Body of pancreas (tissue), 4 donors: ENCODE measurements around the gene BRME1. TPM values are rescaled to one million over a fixed set of nuclear protein-coding genes. Genes with fewer than 3 reads are reported as not detected.
A peak's percentile ranks its signal among the peaks of the same experiment; 100 is the strongest.
"Not testable (repeated sequence)": the region's sequence is repeated elsewhere in the genome, so short reads cannot be mapped to it uniquely, and the experiment has no call there.

Source experiments
- ATAC-seq: fragments of 150-250 bp; one replicate; pipeline ENCODE4 v1.9.1; 2016
- DNase-seq, 4 donors: peaks; one replicate each; pipeline ENCODE4 v3.0.0-alpha.2; 2019
- H3K27ac ChIP-seq, 4 donors: fragments of 200-600 bp; sonication (generic); 1 replicate in 3 of 4; 2 replicates in 1 of 4; pipeline versions ENCODE4 v1.5.1 to v1.6.1; 2016 to 2019; ENCODE audit warnings: mild to moderate bottlenecking in 1 of 4, mixed read lengths in 1 of 4, moderate library complexity in 1 of 4
- H3K27me3 ChIP-seq, 2 donors: fragments of 200-600 bp; sonication (generic); one replicate each; pipeline ENCODE4 v1.6.0; 2016; ENCODE audit warnings: mild to moderate bottlenecking in 1 of 2
- H3K36me3 ChIP-seq, 2 donors: fragments of 200-600 bp; sonication (generic); replicated peaks in 1 of 2; 2 replicates each; pipeline ENCODE4 v1.5.1; 2016; ENCODE audit warnings: low read depth in 2 of 2; ENCODE audit not compliant: insufficient read depth in 1 of 2
- H3K4me1 ChIP-seq: fragments of 200-600 bp; sonication (generic); one replicate; pipeline ENCODE4 v1.6.0; 2016
- H3K4me3 ChIP-seq, 2 donors: fragments of 200-600 bp; sonication (generic); 1 replicate in 1 of 2; 2 replicates in 1 of 2; pipeline ENCODE4 v1.5.1; 2016 to 2019
- H3K9me3 ChIP-seq, 3 donors: fragments of 200-600 bp; sonication (generic); 1 replicate in 2 of 3; 2 replicates in 1 of 3; pipeline ENCODE4 v1.5.1; 2016
- POLR2A ChIP-seq, 3 donors: fragments of 450-650 bp; IDR thresholded peaks; one replicate each; pipeline ENCODE4 v1.6.1; 2016; ENCODE audit warnings: antibody characterized with exemption in 3 of 3, mild to moderate bottlenecking in 2 of 3
- WGBS, 2 donors: methylation state at CpG; one replicate each; pipeline ENCODE4 v1.1.5; 2017; 5-methylcytosine and 5-hydroxymethylcytosine counted together
- intact Hi-C: fragments of 100-400 bp; cut with DNase I; formaldehyde crosslinking; loops from one replicate; pipeline ENCODE4 v1.15.1; 2023
- total RNA-seq, 2 donors: library from RNA; depleted of rRNA; stranded (reverse); fragments of >200 nt; gene quantifications; one replicate each; pipeline ENCODE4 v1.1.0, GENCODE V29; 2016
- TF ChIP-seq, protein P1 (sequence below), 7 experiments: fragments of 450-650 bp in 4 of 7; fragments of 200-600 bp in 3 of 7; sonication (generic) in 3 of 7; IDR thresholded peaks; one replicate each; pipeline ENCODE4 v1.5.1; 2016 to 2019; ENCODE audit warnings: antibody characterized with exemption in 7 of 7

Gene BRME1
- total RNA-seq, 2 donors from 2014 or later: 3.0 to 4.9 TPM

DNA sequence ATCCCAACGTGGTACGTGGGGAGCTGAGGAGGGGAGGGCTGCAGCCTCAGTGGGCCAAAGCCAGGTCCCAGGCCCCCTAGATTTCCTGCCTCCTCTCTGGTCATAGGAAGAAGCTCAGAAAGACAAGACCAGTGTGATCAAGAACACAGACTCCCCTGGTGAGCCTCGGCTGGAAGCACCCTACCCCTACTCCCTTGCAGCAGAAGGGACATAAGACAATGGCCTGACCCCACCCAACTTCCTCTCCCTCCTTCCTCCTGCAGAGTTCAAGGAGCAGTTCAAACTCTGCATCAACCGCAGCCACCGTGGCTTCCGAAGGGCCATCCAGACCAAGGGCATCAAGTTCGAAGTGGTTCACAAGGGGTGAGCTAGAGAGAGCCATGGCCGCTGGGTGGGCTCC lies 20.8 kb upstream of the BRME1 start:
- TF ChIP-seq, protein P1, sequence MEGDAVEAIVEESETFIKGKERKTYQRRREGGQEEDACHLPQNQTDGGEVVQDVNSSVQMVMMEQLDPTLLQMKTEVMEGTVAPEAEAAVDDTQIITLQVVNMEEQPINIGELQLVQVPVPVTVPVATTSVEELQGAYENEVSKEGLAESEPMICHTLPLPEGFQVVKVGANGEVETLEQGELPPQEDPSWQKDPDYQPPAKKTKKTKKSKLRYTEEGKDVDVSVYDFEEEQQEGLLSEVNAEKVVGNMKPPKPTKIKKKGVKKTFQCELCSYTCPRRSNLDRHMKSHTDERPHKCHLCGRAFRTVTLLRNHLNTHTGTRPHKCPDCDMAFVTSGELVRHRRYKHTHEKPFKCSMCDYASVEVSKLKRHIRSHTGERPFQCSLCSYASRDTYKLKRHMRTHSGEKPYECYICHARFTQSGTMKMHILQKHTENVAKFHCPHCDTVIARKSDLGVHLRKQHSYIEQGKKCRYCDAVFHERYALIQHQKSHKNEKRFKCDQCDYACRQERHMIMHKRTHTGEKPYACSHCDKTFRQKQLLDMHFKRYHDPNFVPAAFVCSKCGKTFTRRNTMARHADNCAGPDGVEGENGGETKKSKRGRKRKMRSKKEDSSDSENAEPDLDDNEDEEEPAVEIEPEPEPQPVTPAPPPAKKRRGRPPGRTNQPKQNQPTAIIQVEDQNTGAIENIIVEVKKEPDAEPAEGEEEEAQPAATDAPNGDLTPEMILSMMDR (IDR thresholded peaks at IDR 0.05): no peak
- TF ChIP-seq POLR2A (IDR thresholded peaks at IDR 0.05): no peak
- no peak for DNase-seq
- no peak for ATAC-seq
- Histone ChIP-seq H3K27ac (no peak overlapping the region), H3K9me3 (no peaks in the 10 kb centered on the region), H3K4me1 (no peaks in the 10 kb centered on the region), H3K4me3 (no peak overlapping the region), H3K36me3 (peaks cover 4 to 21% of the 10 kb centered on the region in 2 donors), H3K27me3 (no peaks in the 10 kb centered on the region)
- WGBS, 2 donors: 73 to 91% methylated on average over 4 to 5 of the region's 8 CpGs
- intact Hi-C loops: no loop called here

DNA sequence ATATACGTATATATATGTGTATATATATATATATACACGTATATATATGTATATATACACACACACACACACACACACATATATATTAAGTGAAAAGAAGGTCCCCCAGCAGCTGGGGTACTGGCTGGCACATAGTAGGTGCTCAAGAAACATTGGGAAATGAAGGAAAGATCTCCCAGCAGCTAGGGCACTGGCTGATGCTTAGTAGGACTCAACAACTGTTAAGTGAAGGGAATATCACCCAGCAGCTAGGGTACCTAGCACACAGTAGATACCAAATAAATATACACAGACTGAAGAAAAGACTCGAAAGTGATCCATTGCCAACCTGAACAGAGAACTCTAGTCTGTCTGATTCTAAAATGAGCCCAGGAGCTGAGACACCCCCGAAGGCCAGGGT lies 20.1 kb upstream of the BRME1 start:
- Histone ChIP-seq H3K27me3 (no peaks in the 10 kb centered on the region), H3K4me1 (no peaks in the 10 kb centered on the region), H3K27ac (no peak overlapping the region), H3K36me3 (peaks cover 11 to 23% of the 10 kb centered on the region in 2 donors), H3K9me3 (no peaks in the 10 kb centered on the region), H3K4me3 (no peak overlapping the region)
- no peak for ATAC-seq
- no peak for DNase-seq
- intact Hi-C loops: no loop called here
- no peak for TF ChIP-seq POLR2A (IDR thresholded peaks at IDR 0.05)
- TF ChIP-seq, protein P1 (IDR thresholded peaks at IDR 0.05): no peak
- 59 to 90% methylated on average over 3 to 4 of the region's 4 CpGs for WGBS, 2 donors

DNA sequence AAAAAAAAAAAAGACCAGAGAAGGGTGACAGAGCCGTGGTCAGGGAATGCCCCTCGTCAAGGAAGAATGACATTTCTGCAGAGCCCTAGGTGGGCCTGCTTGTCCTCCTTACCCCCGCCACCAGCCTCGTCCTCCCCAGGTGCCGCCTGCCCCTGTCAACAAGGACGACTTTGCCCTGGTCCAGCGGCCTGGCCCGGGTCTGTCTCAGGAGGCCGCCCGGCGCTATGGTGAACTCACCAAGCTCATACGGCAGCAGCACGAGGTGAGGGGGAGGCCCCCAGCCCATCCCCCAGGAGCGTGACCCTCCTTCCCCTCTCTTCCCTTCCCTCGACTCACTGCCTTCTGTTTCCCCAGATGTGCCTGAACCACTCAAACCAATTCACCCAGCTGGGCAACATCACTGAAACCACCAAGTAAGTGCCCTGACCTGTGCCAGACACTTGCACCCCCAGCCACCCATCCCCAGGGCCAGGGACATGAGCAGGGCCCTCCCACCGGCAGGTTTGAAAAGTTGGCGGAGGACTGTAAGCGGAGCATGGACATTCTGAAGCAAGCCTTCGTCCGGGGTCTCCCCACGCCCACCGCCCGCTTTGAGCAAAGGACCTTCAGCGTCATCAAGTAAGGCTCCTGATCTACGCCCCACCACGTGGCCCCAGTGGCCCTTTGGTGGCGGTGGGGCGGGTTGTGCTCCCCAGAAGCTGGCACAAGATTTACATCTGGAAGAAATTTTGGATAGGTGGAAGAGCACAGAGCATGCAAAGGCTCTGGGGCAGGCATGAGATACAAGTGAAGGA lies 17.5 kb upstream of the BRME1 start:
- 93 to 94% methylated on average over 15 to 27 of the region's 28 CpGs for WGBS, 2 donors
- H3K27ac ChIP-seq: no peak overlapping the region
- no peaks in the 10 kb centered on the region for H3K9me3 ChIP-seq
- TF ChIP-seq, protein P1 (IDR thresholded peaks at IDR 0.05): no peak
- TF ChIP-seq POLR2A (IDR thresholded peaks at IDR 0.05): no peak
- no peak for DNase-seq
- no peak for ATAC-seq
- no peak overlapping the region for H3K4me3 ChIP-seq
- H3K36me3 ChIP-seq: peaks cover 13 to 29% of the 10 kb centered on the region in 2 donors
- H3K4me1 ChIP-seq: no peaks in the 10 kb centered on the region
- intact Hi-C loops: no loop called here
- H3K27me3 ChIP-seq: no peaks in the 10 kb centered on the region

- H3K4me1 ChIP-seq, DNase-seq, H3K9me3 ChIP-seq, H3K27ac ChIP-seq, H3K4me3 ChIP-seq, intact Hi-C loops, ATAC-seq, H3K27me3 ChIP-seq: not testable (repeated sequence)
- H3K36me3 ChIP-seq: peaks cover 13 to 31% of the 10 kb centered on the region in 2 donors
- WGBS, 2 donors: 98 to 99% methylated on average over 6 of the region's 6 CpGs
Measured at GRCh38 chr19:13922118-13922517, 16.2 kb upstream of the BRME1 start.

- no peaks in the 10 kb centered on the region for H3K4me1 ChIP-seq
- peak; percentile 64 for ATAC-seq
- DNase-seq: peak in 1 of 4 donors; percentile 43
- 88 to 95% methylated on average over 1 to 2 of the region's 2 CpGs for WGBS, 2 donors
- no peaks in the 10 kb centered on the region for H3K27me3 ChIP-seq
- no peak overlapping the region for H3K4me3 ChIP-seq
- H3K9me3 ChIP-seq: no peaks in the 10 kb centered on the region
- intact Hi-C loops: no loop called here
- TF ChIP-seq, protein P1 (IDR thresholded peaks at IDR 0.05): no peak
- TF ChIP-seq POLR2A (IDR thresholded peaks at IDR 0.05): no peak
- peaks cover 13 to 27% of the 10 kb centered on the region in 2 donors for H3K36me3 ChIP-seq
- no peak overlapping the region for H3K27ac ChIP-seq
Measured at GRCh38 chr19:13920940-13921747, 15.2 kb upstream of the BRME1 start.
